Spinal cord (tissue), 10 donors: ENCODE data around the gene WNT7B. TPM values are rescaled to one million over a fixed set of nuclear protein-coding genes. Genes with fewer than 3 reads are reported as not detected.

Source experiments
- DNase-seq, 6 donors: peaks; one replicate each; pipeline versions ENCODE4 v3.0.0 to v3.0.0-alpha.2; 2013 to 2015; ENCODE audit warnings: low spot score in 6 of 6, low read depth in 4 of 6
- H3K27ac ChIP-seq: one replicate; pipeline ENCODE4 v1.5.1; 2013; ENCODE audit warnings: low read depth, low read length, control low read depth
- H3K27me3 ChIP-seq: one replicate; pipeline ENCODE4 v1.6.1; 2013; ENCODE audit warnings: low read length; ENCODE audit not compliant: control insufficient read depth, insufficient read depth
- H3K36me3 ChIP-seq: one replicate; pipeline ENCODE4 v1.6.1; 2013; ENCODE audit warnings: low read length; ENCODE audit not compliant: control insufficient read depth, insufficient read depth
- H3K4me1 ChIP-seq: one replicate; pipeline ENCODE4 v1.6.1; 2013; ENCODE audit warnings: low read length; ENCODE audit not compliant: control insufficient read depth, insufficient read depth
- H3K4me3 ChIP-seq: one replicate; pipeline ENCODE4 v1.5.1; 2013; ENCODE audit warnings: low read depth, low read length, control low read depth
- H3K9me3 ChIP-seq: one replicate; pipeline ENCODE4 v1.6.1; 2013; ENCODE audit warnings: low read length; ENCODE audit not compliant: control insufficient read depth, insufficient read depth
- WGBS: methylation state at CpG from one replicate; pipeline ENCODE4 v1.1.5; 2013; ENCODE audit warnings: missing lambda C conversion rate; ENCODE audit not compliant: insufficient coverage; 5-methylcytosine and 5-hydroxymethylcytosine counted together
- polyA plus RNA-seq, 2 donors: library from polyadenylated mRNA; unstranded; fragments of 120-200 nt; gene quantifications; one replicate each; pipeline ENCODE4 v1.2.1, GENCODE V29; 2013; ENCODE audit not compliant: insufficient read length in 2 of 2
- total RNA-seq, 2 donors: library from RNA; depleted of rRNA in 1 of 2; stranded (reverse); fragments of 120-200 nt in 1 of 2; fragments of >200 nt in 1 of 2; gene quantifications; one replicate each; pipeline versions ENCODE4 v1.2.3 to v1.2.4, GENCODE V29; 2013 to 2014
- donor health status: healthy.

WNT7B gene
- total and polyA plus RNA-seq, 4 donors, result 2.6 to 24.9 (median 13.3) TPM

- no peaks in the 10 kb centered on the region for H3K27me3 ChIP-seq
- 88% methylated on average over 6 of the region's 6 CpGs for WGBS
Measured at GRCh38 chr22:45934168-45934564, 42.8 kb downstream of the WNT7B start.

GRCh38 chr22:45933506-45934167 is 43.3 kb downstream of the WNT7B start:
- H3K9me3 ChIP-seq, result no peaks in the 10 kb centered on the region
- no peak for DNase-seq
- H3K27me3 ChIP-seq, result no peaks in the 10 kb centered on the region
- no peak overlapping the region for H3K27ac ChIP-seq
- no peak overlapping the region for H3K4me3 ChIP-seq
- peaks cover 60% of the 10 kb centered on the region for H3K36me3 ChIP-seq
- WGBS, result 93% methylated on average over 18 of the region's 18 CpGs
- H3K4me1 ChIP-seq, result peaks cover 19% of the 10 kb centered on the region

More at GRCh38 chr22:45934168-45934564, 42.8 kb downstream of the WNT7B start:
- no peak overlapping the region for H3K4me3 ChIP-seq
- H3K27ac ChIP-seq, result no peak overlapping the region
- H3K4me1 ChIP-seq, result peaks cover 19% of the 10 kb centered on the region
- H3K36me3 ChIP-seq, result peaks cover 55% of the 10 kb centered on the region
- H3K9me3 ChIP-seq, result peaks cover 2% of the 10 kb centered on the region
- DNase-seq, result no peak

GRCh38 chr22:45932071-45932470 is 44.9 kb downstream of the WNT7B start:
- Histone ChIP-seq H3K27ac (no peak overlapping the region), H3K4me3 (no peak overlapping the region), H3K4me1 (peaks cover 19% of the 10 kb centered on the region), H3K9me3 (no peaks in the 10 kb centered on the region), H3K27me3 (no peaks in the 10 kb centered on the region), H3K36me3 (peaks cover 65% of the 10 kb centered on the region)
- 82% methylated on average over 5 of the region's 6 CpGs for WGBS
- no peak for DNase-seq

- WGBS, result 84% methylated on average over 38 of the region's 38 CpGs
- H3K27me3 ChIP-seq, result no peaks in the 10 kb centered on the region
- peaks cover 66% of the 10 kb centered on the region for H3K36me3 ChIP-seq
Measured at GRCh38 chr22:45931042-45931441, 45.9 kb downstream of the WNT7B start.

GRCh38 chr22:45930324-45930723 is 46.6 kb downstream of the WNT7B start:
- H3K4me3 ChIP-seq, result no peak overlapping the region
- DNase-seq, result no peak
- peaks cover 73% of the 10 kb centered on the region for H3K36me3 ChIP-seq
- no peaks in the 10 kb centered on the region for H3K9me3 ChIP-seq
- H3K4me1 ChIP-seq, result peaks cover 17% of the 10 kb centered on the region
- no peaks in the 10 kb centered on the region for H3K27me3 ChIP-seq
- WGBS, result 76% methylated on average over 14 of the region's 14 CpGs
- no peak overlapping the region for H3K27ac ChIP-seq

More at GRCh38 chr22:45931042-45931441, 45.9 kb downstream of the WNT7B start:
- peaks cover 19% of the 10 kb centered on the region for H3K4me1 ChIP-seq
- no peaks in the 10 kb centered on the region for H3K9me3 ChIP-seq
- H3K4me3 ChIP-seq, result no peak overlapping the region
- DNase-seq, result no peak
- no peak overlapping the region for H3K27ac ChIP-seq

- Histone ChIP-seq H3K27ac (no peak overlapping the region), H3K36me3 (peaks cover 80% of the 10 kb centered on the region), H3K4me3 (no peak overlapping the region), H3K4me1 (peaks cover 10% of the 10 kb centered on the region), H3K9me3 (no peaks in the 10 kb centered on the region), H3K27me3 (no peaks in the 10 kb centered on the region)
- no peak for DNase-seq
- 87% methylated on average over 4 of the region's 4 CpGs for WGBS
Measured at GRCh38 chr22:45929649-45930048, 47.3 kb downstream of the WNT7B start.

- WGBS, result 93% methylated on average over 9 of the region's 10 CpGs
- Histone ChIP-seq H3K27ac (no peak overlapping the region), H3K4me3 (no peak overlapping the region), H3K9me3 (no peaks in the 10 kb centered on the region), H3K27me3 (no peaks in the 10 kb centered on the region), H3K36me3 (peaks cover 85% of the 10 kb centered on the region), H3K4me1 (peaks cover 9% of the 10 kb centered on the region)
- DNase-seq, result no peak
Measured at GRCh38 chr22:45928726-45929368, 48.1 kb downstream of the WNT7B start.

GRCh38 chr22:45927059-45927458 is 49.9 kb downstream of the WNT7B start:
- H3K27me3 ChIP-seq, result no peaks in the 10 kb centered on the region
- H3K27ac ChIP-seq, result no peak overlapping the region
- H3K9me3 ChIP-seq, result no peaks in the 10 kb centered on the region
- H3K4me3 ChIP-seq, result no peak overlapping the region
- peaks cover 8% of the 10 kb centered on the region for H3K4me1 ChIP-seq
- H3K36me3 ChIP-seq, result peaks cover 86% of the 10 kb centered on the region
- DNase-seq, result no peak
- 96% methylated on average over 6 of the region's 9 CpGs for WGBS

- 89% methylated on average over 9 of the region's 11 CpGs for WGBS
Measured at GRCh38 chr22:45926433-45926832, 50.5 kb downstream of the WNT7B start.

GRCh38 chr22:45925811-45926351 is 51.1 kb downstream of the WNT7B start:
- 65% methylated on average over 16 of the region's 16 CpGs for WGBS

More at GRCh38 chr22:45926433-45926832, 50.5 kb downstream of the WNT7B start:
- H3K27me3 ChIP-seq, result no peaks in the 10 kb centered on the region
- no peak overlapping the region for H3K27ac ChIP-seq
- no peak overlapping the region for H3K4me3 ChIP-seq
- no peak for DNase-seq
- H3K4me1 ChIP-seq, result peaks cover 8% of the 10 kb centered on the region
- peaks cover 83% of the 10 kb centered on the region for H3K36me3 ChIP-seq
- H3K9me3 ChIP-seq, result no peaks in the 10 kb centered on the region

More at GRCh38 chr22:45925811-45926351, 51.1 kb downstream of the WNT7B start:
- H3K27me3 ChIP-seq, result no peaks in the 10 kb centered on the region
- H3K4me1 ChIP-seq, result peaks cover 8% of the 10 kb centered on the region
- H3K9me3 ChIP-seq, result no peaks in the 10 kb centered on the region
- H3K4me3 ChIP-seq, result no peak overlapping the region
- no peak overlapping the region for H3K27ac ChIP-seq
- DNase-seq, result no peak
- peaks cover 83% of the 10 kb centered on the region for H3K36me3 ChIP-seq
